H1 (cell line): ENCODE results near the gene ARHGAP27. TPM values are rescaled to one million over a fixed set of nuclear protein-coding genes. Genes with fewer than 3 reads are reported as not detected.

Experiments
- JUND ChIP-seq: IDR thresholded peaks from 2 replicates; pipeline ENCODE4 v1.6.1; 2011; ENCODE audit warnings: mild to moderate bottlenecking, improper control_type of control experiment, low read length
- polyA plus RNA-seq, 7 experiments: library from polyadenylated mRNA; depleted of rRNA in 3 of 7; stranded (reverse) in 5 of 7; unstranded in 2 of 7; fragments of >200 nt in 5 of 7; fragments of 200-250 nt in 2 of 7; gene quantifications; 1 replicate in 5 of 7; 2 replicates in 1 of 7; 4 replicates in 1 of 7; pipeline versions ENCODE4 v1.2.1 to v1.2.3, GENCODE V29; 2011 to 2013; ENCODE audit warnings: missing spikeins in 2 of 7, mixed read lengths in 2 of 7
- total RNA-seq: library from RNA; stranded (reverse); fragmentation: NEBNext Ultra II Directional; extraction: Animal tissue kit (Norgen Biotek cat#: 25700); gene quantifications from 2 replicates; pipeline ENCODE4 v1.2.1, GENCODE V29; 2021
- TF ChIP-seq, protein P1 (sequence below), 3 experiments: IDR thresholded peaks; 1 replicate in 2 of 3; 2 replicates in 1 of 3; pipeline versions ENCODE4 v1.5.1 to v1.6.1; 2011; ENCODE audit warnings: low read length in 3 of 3, mild to moderate bottlenecking in 3 of 3, inconsistent platforms in 2 of 3, low read depth in 1 of 3, moderate library complexity in 1 of 3; ENCODE audit not compliant: insufficient read depth in 1 of 3; ENCODE audit errors: control extremely low read depth in 1 of 3

The ARHGAP27 gene
- total and polyA plus RNA-seq, 2 of the 8 experiments (the other 6 are each of a cell fraction or from before 2014, with no cell fraction given), result 11.6 to 13.1 TPM

DNA sequence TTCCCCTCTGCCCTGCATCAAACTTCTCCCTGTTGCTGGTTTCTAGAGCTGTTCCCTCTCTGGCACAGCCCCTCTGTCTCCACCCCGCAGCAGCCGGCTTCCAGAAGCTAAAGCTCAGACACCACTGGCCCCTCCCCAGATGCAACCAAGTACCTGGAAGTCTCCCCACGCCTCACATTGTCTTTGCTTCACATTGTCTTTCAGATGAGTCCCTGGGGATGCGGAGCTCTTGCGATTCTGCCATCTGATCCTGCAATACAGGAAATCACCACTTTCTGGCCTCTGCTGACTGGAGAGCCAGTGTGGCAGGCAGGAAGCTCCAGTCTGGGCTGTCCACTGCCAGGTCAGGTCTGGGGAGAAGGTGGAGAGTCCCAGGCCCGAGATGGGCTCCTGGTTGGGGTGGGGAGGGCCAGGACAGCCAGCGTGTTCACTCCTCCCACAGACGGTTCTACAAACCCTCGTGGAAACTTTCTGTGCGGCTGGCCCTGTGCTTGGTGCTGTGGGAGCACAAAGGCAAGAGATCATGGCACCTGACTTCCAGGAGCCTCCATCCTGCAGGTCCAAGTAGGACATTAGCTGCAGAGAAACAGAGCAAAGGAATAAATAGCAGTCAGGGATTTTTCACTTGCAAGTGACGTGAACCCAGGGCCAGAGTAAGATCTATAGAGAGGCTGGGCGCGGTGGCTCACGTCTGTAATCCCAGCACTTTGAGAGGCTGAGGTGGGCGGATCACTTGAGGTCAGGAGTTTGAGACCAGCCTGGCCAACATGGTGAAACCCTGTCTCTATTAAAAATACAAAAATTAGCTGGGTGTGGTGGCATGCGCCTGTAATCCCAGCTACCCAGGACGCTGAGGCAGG is 67.9 kb downstream of the ARHGAP27 start (continued):
- TF ChIP-seq, protein P1, sequence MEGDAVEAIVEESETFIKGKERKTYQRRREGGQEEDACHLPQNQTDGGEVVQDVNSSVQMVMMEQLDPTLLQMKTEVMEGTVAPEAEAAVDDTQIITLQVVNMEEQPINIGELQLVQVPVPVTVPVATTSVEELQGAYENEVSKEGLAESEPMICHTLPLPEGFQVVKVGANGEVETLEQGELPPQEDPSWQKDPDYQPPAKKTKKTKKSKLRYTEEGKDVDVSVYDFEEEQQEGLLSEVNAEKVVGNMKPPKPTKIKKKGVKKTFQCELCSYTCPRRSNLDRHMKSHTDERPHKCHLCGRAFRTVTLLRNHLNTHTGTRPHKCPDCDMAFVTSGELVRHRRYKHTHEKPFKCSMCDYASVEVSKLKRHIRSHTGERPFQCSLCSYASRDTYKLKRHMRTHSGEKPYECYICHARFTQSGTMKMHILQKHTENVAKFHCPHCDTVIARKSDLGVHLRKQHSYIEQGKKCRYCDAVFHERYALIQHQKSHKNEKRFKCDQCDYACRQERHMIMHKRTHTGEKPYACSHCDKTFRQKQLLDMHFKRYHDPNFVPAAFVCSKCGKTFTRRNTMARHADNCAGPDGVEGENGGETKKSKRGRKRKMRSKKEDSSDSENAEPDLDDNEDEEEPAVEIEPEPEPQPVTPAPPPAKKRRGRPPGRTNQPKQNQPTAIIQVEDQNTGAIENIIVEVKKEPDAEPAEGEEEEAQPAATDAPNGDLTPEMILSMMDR (IDR thresholded peaks at IDR 0.05; ENCODE audit: control extremely low read depth in 1 of 3, insufficient read depth in 1 of 3, low read depth in 1 of 3, low read length in 3 of 3), result peak in 1 of 3 experiments; percentile 31; a peak in 1 of 4 replicates
- TF ChIP-seq JUND, result peak; percentile 53; the same call in 1 of the 2 replicates
